Ovary (tissue), 9 donors: ENCODE measurements around the gene SMARCAL1. TPM values are rescaled to one million over a fixed set of nuclear protein-coding genes. Genes with fewer than 3 reads are reported as not detected.
"Not testable (repeated sequence)": the region's sequence is repeated elsewhere in the genome, so short reads cannot be mapped to it uniquely, and the experiment has no call there.

Source experiments
- DNase-seq, 5 donors: peaks; one replicate each; pipeline ENCODE4 v3.0.0-alpha.2; 2019 to 2020
- H3K27ac ChIP-seq, 2 donors: fragments of 200-600 bp; one replicate each; pipeline versions ENCODE4 v1.5.1 to v1.8.0; 2019 to 2022
- H3K27me3 ChIP-seq: fragments of 200-600 bp; one replicate; pipeline ENCODE4 v1.8.0; 2022
- H3K36me3 ChIP-seq: fragments of 200-600 bp; sonication (generic); one replicate; pipeline ENCODE4 v1.5.1; 2019
- H3K4me1 ChIP-seq: one replicate; pipeline ENCODE4 v1.8.1; 2013; ENCODE audit warnings: mild to moderate bottlenecking, moderate library complexity; ENCODE audit not compliant: insufficient read depth
- H3K4me3 ChIP-seq: fragments of 200-600 bp; sonication (generic); one replicate; pipeline ENCODE4 v1.5.1; 2017
- H3K9me3 ChIP-seq, 2 donors: fragments of 200-600 bp in 1 of 2; sonication (generic) in 1 of 2; one replicate each; pipeline versions ENCODE4 v1.5.1 to v1.8.1; 2013 to 2019; ENCODE audit warnings: mild to moderate bottlenecking in 1 of 2, moderate library complexity in 1 of 2
- CTCF ChIP-seq, 3 donors: fragments of 450-650 bp in 2 of 3; fragments of 200-600 bp in 1 of 3; IDR thresholded peaks; one replicate each; pipeline versions ENCODE4 v1.5.1 to v1.8.0; 2016 to 2022; ENCODE audit warnings: antibody characterized with exemption in 3 of 3, mild to moderate bottlenecking in 1 of 3
- EP300 ChIP-seq: sonication (generic); formaldehyde crosslinking; IDR thresholded peaks from one replicate; pipeline ENCODE4 v1.6.1; 2017; ENCODE audit warnings: antibody characterized with exemption
- POLR2A ChIP-seq: fragments of 450-650 bp; IDR thresholded peaks from one replicate; pipeline ENCODE4 v1.6.1; 2017; ENCODE audit warnings: antibody characterized with exemption, mild to moderate bottlenecking, moderate library complexity
- WGBS, 3 donors: extraction: QIAGEN DNeasy Blood & Tissue Kit in 1 of 3; methylation state at CpG; one replicate each; pipeline versions ENCODE4 v1.1.5 to v1.1.7; 2013 to 2017; 5-methylcytosine and 5-hydroxymethylcytosine counted together
- intact Hi-C, 4 donors: fragments of 100-400 bp; cut with DNase I; formaldehyde crosslinking; loops; one replicate each; pipeline versions ENCODE4 v1.11.0 to v1.15.1; 2022 to 2023
- polyA plus RNA-seq, 2 donors: library from polyadenylated mRNA; stranded (reverse); fragments of 200-250 nt in 1 of 2; fragments of 350-450 nt in 1 of 2; fragmentation: Illumina TruSeq in 1 of 2; extraction: RNeasy Lipid Tissue Mini Kit (QIAGEN cat#74804) in 1 of 2; gene quantifications; one replicate each; pipeline ENCODE4 v1.2.3, GENCODE V29; 2013 to 2014
- total RNA-seq, 7 donors: library from RNA; depleted of rRNA in 2 of 7; stranded (reverse); fragments of >200 nt in 2 of 7; fragmentation: NEBNext Ultra II Directional in 3 of 7; extraction: Animal tissue kit (Norgen Biotek cat#: 25700) in 3 of 7; gene quantifications; one replicate each; pipeline versions ENCODE4 v1.1.0 to v1.2.4, GENCODE V29; 2016 to 2023
- donor health status: DM: no; HTN: no; CAD: no; lungs with moderate emphysema.
- donor health status: DM: no; HTN: no; CAD: no.
- donor health status: Bipolar disorder and iron deficiency.
- donor health status: DM: yes; HTN: yes; CAD: no.
- donor health status: DM: no; HTN: no; CAD: no.
- donor health status: DM: yes; HTN: yes; CAD: no.

SMARCAL1 gene
- total and polyA plus RNA-seq, 9 donors, result 11.1 to 29.1 (median 20.9) TPM

GRCh38 chr2:216372761-216373291 lies 39.5 kb upstream of the SMARCAL1 start:
- Histone ChIP-seq H3K9me3 (no peaks in the 10 kb centered on the region), H3K4me3 (no peak overlapping the region), H3K36me3 (no peaks in the 10 kb centered on the region), H3K27ac (no peak overlapping the region), H3K27me3 (no peaks in the 10 kb centered on the region), H3K4me1 (peaks cover 4% of the 10 kb centered on the region)
- no peak for DNase-seq
- WGBS, 3 donors, result 28 to 31% (median 29%) methylated on average over 6 of the region's 6 CpGs
- intact Hi-C loops, result no loop called here
- TF ChIP-seq EP300 (no peak), POLR2A (no peak), CTCF (IDR thresholded peaks at IDR 0.05) (no peak)

DNA sequence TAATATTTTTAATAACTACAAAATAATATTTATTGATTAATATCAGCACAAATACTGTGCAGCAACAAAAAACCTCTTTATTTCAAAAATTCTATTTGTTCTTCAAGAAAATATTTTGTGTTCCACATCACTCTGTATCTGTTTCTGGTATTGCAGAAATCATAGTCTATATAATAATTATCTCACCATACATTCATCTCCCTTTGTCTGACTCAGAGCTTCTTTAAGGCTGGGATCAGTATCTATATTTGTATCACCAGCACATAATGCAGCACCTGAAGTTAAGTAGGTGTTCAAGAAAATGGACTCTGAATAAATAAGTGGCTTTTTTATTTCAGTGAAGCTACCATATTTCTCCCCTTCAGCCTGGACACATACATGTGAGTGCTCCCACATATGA lies 38.4 kb upstream of the SMARCAL1 start:
- no peaks in the 10 kb centered on the region for H3K27me3 ChIP-seq
- no peaks in the 10 kb centered on the region for H3K9me3 ChIP-seq
- no peak overlapping the region for H3K27ac ChIP-seq
- TF ChIP-seq CTCF (IDR thresholded peaks at IDR 0.05) (no peak), POLR2A (no peak), EP300 (no peak)
- no peak overlapping the region for H3K4me3 ChIP-seq
- H3K36me3 ChIP-seq, result no peaks in the 10 kb centered on the region
- peaks cover 4% of the 10 kb centered on the region for H3K4me1 ChIP-seq
- intact Hi-C loops, result no loop called here
- no peak for DNase-seq

GRCh38 chr2:216375286-216375685 lies 37.0 kb upstream of the SMARCAL1 start:
- Histone ChIP-seq H3K9me3 (no peaks in the 10 kb centered on the region), H3K27me3 (no peaks in the 10 kb centered on the region), H3K36me3 (no peaks in the 10 kb centered on the region), H3K4me3 (no peak overlapping the region), H3K4me1 (peaks cover 4% of the 10 kb centered on the region), H3K27ac (no peak overlapping the region)
- DNase-seq, result no peak
- intact Hi-C loops, result no loop called here
- WGBS, 3 donors, result 19 to 44% (median 31%) methylated on average over 1 of the region's 1 CpG
- TF ChIP-seq EP300, result no peak
- no peak for TF ChIP-seq CTCF (IDR thresholded peaks at IDR 0.05)
- no peak for TF ChIP-seq POLR2A

GRCh38 chr2:216379977-216380376 lies 32.3 kb upstream of the SMARCAL1 start:
- intact Hi-C loops, result no loop called here
- H3K27ac ChIP-seq, result no peak overlapping the region
- no peak for DNase-seq
- no peaks in the 10 kb centered on the region for H3K36me3 ChIP-seq
- H3K9me3 ChIP-seq, result no peaks in the 10 kb centered on the region
- TF ChIP-seq CTCF (IDR thresholded peaks at IDR 0.05), result no peak
- TF ChIP-seq EP300, result no peak
- no peak for TF ChIP-seq POLR2A
- no peaks in the 10 kb centered on the region for H3K4me1 ChIP-seq
- no peaks in the 10 kb centered on the region for H3K27me3 ChIP-seq
- H3K4me3 ChIP-seq, result no peak overlapping the region
- 73 to 79% (median 73%) methylated on average over 5 of the region's 5 CpGs for WGBS, 3 donors

DNA sequence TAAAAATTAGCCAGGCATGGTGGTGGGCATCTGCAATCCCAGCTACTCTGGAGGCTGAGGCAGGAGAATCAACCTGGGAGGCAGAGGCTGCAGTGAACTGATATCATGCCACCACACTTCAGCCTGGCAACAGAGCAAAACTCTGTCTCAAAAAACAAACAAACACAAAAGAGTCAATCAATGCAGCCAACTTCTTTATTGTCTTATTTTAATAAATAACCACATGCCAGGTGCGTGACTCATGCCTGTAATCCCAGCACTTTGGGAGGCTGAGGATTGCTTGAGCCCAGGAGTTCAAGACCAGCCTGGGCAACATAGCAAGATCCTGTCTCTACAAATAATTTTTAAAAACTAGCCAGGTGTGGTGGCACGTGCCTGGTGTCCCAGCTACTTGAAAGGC lies 27.9 kb upstream of the SMARCAL1 start:
- DNase-seq, H3K4me1 ChIP-seq, intact Hi-C loops, H3K36me3 ChIP-seq, H3K4me3 ChIP-seq, H3K9me3 ChIP-seq, H3K27me3 ChIP-seq, H3K27ac ChIP-seq: not testable (repeated sequence)
- 67 to 88% (median 81%) methylated on average over 2 of the region's 2 CpGs for WGBS, 3 donors
